GM12873 (cell line): ENCODE measurements around the gene PCOLCE2.

Experiments
- TF ChIP-seq, protein P1 (sequence below): IDR thresholded peaks from 2 replicates; pipeline ENCODE4 v1.5.1; 2012; ENCODE audit warnings: low read depth, mild to moderate bottlenecking, moderate library complexity, low read length, control low read depth; ENCODE audit not compliant: insufficient read depth; ENCODE audit errors: missing control alignments

Gene PCOLCE2

DNA sequence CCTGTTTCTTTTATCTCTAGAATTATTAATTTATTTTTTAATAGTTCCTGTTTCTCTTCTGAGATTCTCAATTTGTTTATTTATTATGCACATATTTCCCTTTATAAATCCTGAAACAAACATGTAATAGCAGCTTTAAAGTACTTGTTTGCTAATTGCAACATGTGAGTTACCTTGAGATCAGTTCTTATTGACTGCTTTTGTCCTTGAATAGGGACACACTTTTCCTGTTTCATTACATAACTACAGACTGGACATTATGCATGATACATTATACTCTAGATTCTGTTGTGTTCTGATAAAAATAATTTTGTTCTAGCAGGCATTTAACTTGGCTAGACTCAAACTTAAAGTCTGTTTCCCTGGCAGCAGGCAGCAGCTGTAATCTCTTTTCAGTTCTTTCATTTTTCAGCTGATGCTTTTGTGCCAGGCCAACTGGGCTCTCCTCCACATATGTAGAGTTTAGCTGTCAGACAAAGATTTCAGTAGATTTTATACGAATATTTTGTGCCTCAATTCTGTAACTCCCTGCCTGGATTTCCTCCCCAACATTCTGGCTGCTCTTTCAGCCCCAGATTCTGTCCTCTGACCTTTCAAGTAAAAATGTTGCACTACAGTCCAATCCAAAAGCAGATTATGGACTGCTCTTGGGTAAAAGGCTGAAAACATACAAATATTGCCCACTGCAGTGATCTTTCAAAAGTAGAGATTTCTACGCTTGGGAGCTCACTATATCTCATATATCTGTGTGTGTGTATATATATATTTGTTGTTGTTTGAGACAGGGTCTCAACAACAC, 41.9 kb downstream of the PCOLCE2 start:
- TF ChIP-seq, protein P1, sequence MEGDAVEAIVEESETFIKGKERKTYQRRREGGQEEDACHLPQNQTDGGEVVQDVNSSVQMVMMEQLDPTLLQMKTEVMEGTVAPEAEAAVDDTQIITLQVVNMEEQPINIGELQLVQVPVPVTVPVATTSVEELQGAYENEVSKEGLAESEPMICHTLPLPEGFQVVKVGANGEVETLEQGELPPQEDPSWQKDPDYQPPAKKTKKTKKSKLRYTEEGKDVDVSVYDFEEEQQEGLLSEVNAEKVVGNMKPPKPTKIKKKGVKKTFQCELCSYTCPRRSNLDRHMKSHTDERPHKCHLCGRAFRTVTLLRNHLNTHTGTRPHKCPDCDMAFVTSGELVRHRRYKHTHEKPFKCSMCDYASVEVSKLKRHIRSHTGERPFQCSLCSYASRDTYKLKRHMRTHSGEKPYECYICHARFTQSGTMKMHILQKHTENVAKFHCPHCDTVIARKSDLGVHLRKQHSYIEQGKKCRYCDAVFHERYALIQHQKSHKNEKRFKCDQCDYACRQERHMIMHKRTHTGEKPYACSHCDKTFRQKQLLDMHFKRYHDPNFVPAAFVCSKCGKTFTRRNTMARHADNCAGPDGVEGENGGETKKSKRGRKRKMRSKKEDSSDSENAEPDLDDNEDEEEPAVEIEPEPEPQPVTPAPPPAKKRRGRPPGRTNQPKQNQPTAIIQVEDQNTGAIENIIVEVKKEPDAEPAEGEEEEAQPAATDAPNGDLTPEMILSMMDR: no peak

DNA sequence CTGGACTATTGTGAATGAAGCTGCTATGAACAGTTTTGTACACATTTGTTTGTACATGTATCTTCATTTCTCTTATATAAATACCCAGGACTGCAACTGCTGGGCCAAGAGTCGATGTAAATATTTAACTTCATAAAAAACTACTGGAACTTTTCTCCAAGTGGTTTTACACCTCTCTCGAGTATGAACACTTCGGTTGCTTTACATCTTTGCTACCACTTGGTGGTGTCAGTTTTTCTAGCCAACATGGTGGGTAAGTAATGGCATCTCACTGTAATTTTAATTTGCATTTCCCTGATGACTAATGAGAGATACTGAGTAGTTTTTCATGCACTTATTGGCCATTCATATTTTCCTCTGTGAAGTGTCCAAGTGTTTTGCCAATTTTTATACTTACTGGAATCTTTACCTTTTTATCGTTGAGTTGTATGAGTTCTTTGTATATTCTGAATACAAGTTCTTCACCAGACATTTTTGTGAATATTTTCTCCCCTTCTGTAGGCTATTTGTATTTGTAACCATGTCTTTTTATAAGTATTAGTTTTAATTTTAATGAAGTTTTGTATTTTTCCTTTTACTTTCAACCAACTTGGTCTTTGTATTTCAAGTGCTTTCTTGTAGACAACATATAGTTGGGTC, 44.4 kb downstream of the PCOLCE2 start:
- TF ChIP-seq, protein P1: peak; percentile 57

DNA sequence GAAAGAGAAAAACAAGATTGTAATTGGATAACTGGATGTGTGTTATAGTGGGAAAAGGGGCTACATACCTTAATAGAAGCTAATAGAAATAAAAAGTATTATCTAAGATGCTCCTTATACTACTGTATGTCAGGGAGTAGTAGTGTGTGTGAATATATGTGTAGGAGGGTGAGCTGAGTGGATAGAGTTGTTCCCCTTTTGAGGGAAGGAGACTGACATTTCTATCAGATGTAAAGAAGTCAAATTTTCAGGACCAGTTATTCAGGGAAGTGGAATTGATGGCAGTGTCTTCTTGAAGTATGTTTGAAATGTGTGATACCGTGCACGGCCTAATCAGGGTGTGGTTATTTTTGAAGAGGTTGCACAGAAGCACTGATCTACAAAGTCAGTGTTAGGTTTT, 49.1 kb downstream of the PCOLCE2 start:
- TF ChIP-seq, protein P1: no peak

DNA sequence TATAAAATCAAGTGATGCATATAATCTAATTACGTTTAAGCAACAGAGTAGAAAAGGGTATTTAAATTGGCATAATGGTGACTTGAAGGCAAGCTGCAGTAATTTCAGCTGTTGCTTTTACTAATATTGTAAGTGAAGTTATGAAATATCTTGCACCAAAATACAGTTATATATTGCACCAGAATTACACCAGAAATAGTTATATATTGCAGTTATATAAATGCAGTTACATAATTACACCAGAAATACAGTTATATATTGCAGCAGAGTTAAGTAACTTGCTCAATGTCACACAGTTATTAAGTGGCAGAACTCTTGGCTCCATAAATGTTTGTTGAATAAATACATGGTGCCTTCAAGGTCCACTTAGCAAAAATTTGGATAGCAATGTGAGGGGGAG, 51.4 kb downstream of the PCOLCE2 start:
- TF ChIP-seq, protein P1: no peak

DNA sequence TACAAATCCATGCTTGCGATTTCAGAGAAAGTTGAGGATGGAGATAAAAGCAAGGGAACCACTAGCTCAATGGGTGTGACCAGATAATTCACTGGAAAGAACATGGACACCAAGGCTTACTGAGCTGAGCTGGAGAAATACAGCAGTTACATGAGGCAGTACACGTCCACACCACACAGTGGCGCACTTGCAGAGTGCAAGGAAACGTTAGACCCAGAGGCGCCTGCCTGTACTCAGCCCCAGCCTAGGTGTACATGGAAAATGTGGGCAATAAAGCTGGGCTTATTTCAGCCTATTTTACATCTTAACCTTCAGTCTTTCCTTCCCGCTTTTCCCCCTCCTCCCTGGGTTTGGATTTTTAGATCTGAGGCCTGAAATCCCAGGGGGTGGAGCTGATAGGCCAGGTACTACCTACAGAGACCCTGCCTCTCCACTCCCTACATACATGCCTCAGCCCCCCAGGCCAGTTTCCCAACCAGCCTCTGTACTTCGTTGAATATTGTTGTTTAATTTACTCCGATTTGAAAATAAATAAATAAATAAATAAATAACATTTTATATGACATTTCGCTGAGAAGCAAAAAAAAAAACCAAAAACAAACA, 60.1 kb downstream of the PCOLCE2 start:
- TF ChIP-seq, protein P1: peak; percentile 97

DNA sequence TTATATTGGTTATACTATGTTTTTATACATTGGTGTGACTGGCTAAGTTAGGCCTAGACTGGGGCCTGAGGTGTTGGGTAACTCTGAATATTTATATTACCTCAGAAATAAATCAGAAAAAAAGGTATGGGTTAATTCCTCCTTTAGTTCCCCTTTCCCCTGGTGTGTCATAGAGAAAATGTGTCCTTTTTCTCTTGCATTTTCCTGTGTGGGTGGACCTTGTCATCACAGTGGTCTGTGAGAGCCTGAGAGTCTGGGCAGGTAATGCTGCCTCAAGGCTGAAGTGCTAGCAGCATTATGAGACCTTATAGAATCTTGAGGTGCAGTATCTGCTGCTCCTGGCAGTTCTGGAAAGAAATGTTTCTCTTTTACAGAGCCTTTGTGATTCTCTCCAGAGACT, 69.7 kb downstream of the PCOLCE2 start:
- TF ChIP-seq, protein P1: no peak

DNA sequence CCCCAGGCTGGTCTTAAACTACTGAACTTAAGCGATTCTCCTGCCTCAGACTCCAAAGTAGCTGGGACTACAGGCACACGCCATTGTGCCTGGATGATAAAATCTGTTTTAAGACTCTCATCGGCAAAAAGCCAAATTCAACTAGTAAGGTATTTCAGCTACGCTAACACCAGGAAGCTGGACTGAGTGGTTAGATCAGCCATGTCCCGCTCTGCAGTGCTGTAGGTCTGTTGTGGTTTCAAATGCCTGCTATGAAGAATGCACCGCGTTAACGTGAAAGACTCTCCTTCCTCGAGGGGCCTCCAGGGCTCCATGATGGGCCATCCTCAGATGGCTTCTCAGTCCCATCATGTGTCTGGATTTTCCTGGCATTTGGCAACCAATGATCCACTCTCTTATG, 70.2 kb downstream of the PCOLCE2 start:
- TF ChIP-seq, protein P1: no peak
